HEK293 (cell line): Measurements from ENCODE around the gene BLOC1S6.

Experiments used
- ATF2 ChIP-seq: fragments of 450-650 bp; formaldehyde crosslinking; IDR thresholded peaks from 2 replicates; pipeline ENCODE4 v1.5.1; 2016; ENCODE audit warnings: missing biosample characterization, missing genetic modification characterization, low read depth
- MYNN ChIP-seq: fragments of 450-650 bp; formaldehyde crosslinking; IDR thresholded peaks from 2 replicates; pipeline ENCODE4 v1.5.1; 2016; ENCODE audit warnings: missing biosample characterization, missing genetic modification characterization, borderline replicate concordance
- PRDM1 ChIP-seq: fragments of 450-650 bp; formaldehyde crosslinking; IDR thresholded peaks from 2 replicates; pipeline ENCODE4; 2016; ENCODE audit warnings: missing biosample characterization, missing genetic modification characterization
- PRDM2 ChIP-seq: fragments of 450-650 bp; formaldehyde crosslinking; IDR thresholded peaks from 2 replicates; pipeline ENCODE4 v1.5.1; 2016; ENCODE audit warnings: missing biosample characterization, missing genetic modification characterization, borderline replicate concordance
- REPIN1 ChIP-seq: fragments of 450-650 bp; formaldehyde crosslinking; IDR thresholded peaks from 2 replicates; pipeline ENCODE4 v1.5.1; 2017; ENCODE audit warnings: missing biosample characterization, missing genetic modification characterization, low read depth
- SP2 ChIP-seq: fragments of 450-650 bp; formaldehyde crosslinking; IDR thresholded peaks from 2 replicates; pipeline ENCODE4 v1.5.1; 2016; ENCODE audit warnings: missing biosample characterization, missing genetic modification characterization
- ZBTB20 ChIP-seq: fragments of 450-650 bp; formaldehyde crosslinking; IDR thresholded peaks from 2 replicates; pipeline ENCODE4 v1.5.1; 2016; ENCODE audit warnings: missing biosample characterization, missing genetic modification characterization
- ZBTB26 ChIP-seq: fragments of 450-650 bp; formaldehyde crosslinking; optimal IDR thresholded peaks from 2 replicates; pipeline ENCODE3; 2016; ENCODE audit warnings: missing biosample characterization, mild to moderate bottlenecking, missing genetic modification characterization
- ZFP3 ChIP-seq: fragments of 450-650 bp; formaldehyde crosslinking; IDR thresholded peaks from 2 replicates; pipeline ENCODE4 v1.5.1; 2016; ENCODE audit warnings: low read depth, missing biosample characterization, missing genetic modification characterization
- ZNF157 ChIP-seq: fragments of 450-650 bp; formaldehyde crosslinking; IDR thresholded peaks from 2 replicates; pipeline ENCODE4 v1.5.1; 2016; ENCODE audit warnings: missing biosample characterization, missing genetic modification characterization
- ZNF18 ChIP-seq: fragments of 450-650 bp; formaldehyde crosslinking; IDR thresholded peaks from 2 replicates; pipeline ENCODE4 v1.5.1; 2016; ENCODE audit warnings: missing biosample characterization, missing genetic modification characterization
- ZNF248 ChIP-seq: fragments of 450-650 bp; formaldehyde crosslinking; IDR thresholded peaks from 2 replicates; pipeline ENCODE4 v1.5.1; 2017; ENCODE audit warnings: missing biosample characterization, missing genetic modification characterization
- ZNF266 ChIP-seq: fragments of 450-650 bp; formaldehyde crosslinking; IDR thresholded peaks from 2 replicates; pipeline ENCODE4 v1.5.1; 2016; ENCODE audit warnings: missing biosample characterization, missing genetic modification characterization, low read depth
- ZNF274 ChIP-seq, 2 experiments: fragments of 200-500 bp in 1 of 2; fragments of 450-650 bp in 1 of 2; sonication (Bioruptor generic) in 1 of 2; formaldehyde crosslinking in 1 of 2; IDR thresholded peaks; 2 replicates each; pipeline versions ENCODE4 v1.5.1 to v1.6.1; 2014 to 2016; ENCODE audit warnings: borderline replicate concordance in 1 of 2, inconsistent platforms in 1 of 2, low read length in 1 of 2, missing biosample characterization in 1 of 2, missing genetic modification characterization in 1 of 2
- ZNF280D ChIP-seq: fragments of 450-650 bp; formaldehyde crosslinking; IDR thresholded peaks from 2 replicates; pipeline ENCODE4 v1.5.1; 2016; ENCODE audit warnings: missing biosample characterization, missing genetic modification characterization
- ZNF398 ChIP-seq: fragments of 450-650 bp; formaldehyde crosslinking; IDR thresholded peaks from 2 replicates; pipeline ENCODE4 v1.5.1; 2017; ENCODE audit warnings: missing biosample characterization, missing genetic modification characterization
- ZNF416 ChIP-seq: fragments of 450-650 bp; formaldehyde crosslinking; IDR thresholded peaks from 2 replicates; pipeline ENCODE4 v1.5.1; 2016; ENCODE audit warnings: missing biosample characterization, missing genetic modification characterization
- ZNF514 ChIP-seq: fragments of 450-650 bp; formaldehyde crosslinking; IDR thresholded peaks from 2 replicates; pipeline ENCODE4 v1.5.1; 2016; ENCODE audit warnings: missing biosample characterization, missing genetic modification characterization
- ZNF677 ChIP-seq: fragments of 450-650 bp; IDR thresholded peaks from 2 replicates; pipeline ENCODE4 v1.5.0; 2018; ENCODE audit warnings: missing biosample characterization, mild to moderate bottlenecking, missing genetic modification characterization, moderate library complexity
- ZNF692 ChIP-seq: fragments of 450-650 bp; formaldehyde crosslinking; IDR thresholded peaks from 2 replicates; pipeline ENCODE4 v1.5.1; 2016; ENCODE audit warnings: missing biosample characterization, missing genetic modification characterization
- ZNF843 ChIP-seq: fragments of 450-650 bp; formaldehyde crosslinking; IDR thresholded peaks from 2 replicates; pipeline ENCODE4 v1.5.1; 2016; ENCODE audit warnings: missing biosample characterization, missing genetic modification characterization

The BLOC1S6 gene

GRCh38 chr15:45634432-45635190 lies 47.4 kb downstream of the BLOC1S6 start, which contains the start of gene SQOR (continued):
- TF ChIP-seq MYNN (no peak), SP2 (tag by site-specific recombination) (peak; percentile 77), ZNF274 (IDR thresholded peaks at IDR 0.05; ENCODE audit: low read length) (no peak), ZNF274 (tag by site-specific recombination; IDR thresholded peaks at IDR 0.05; ENCODE audit: borderline replicate concordance) (no peak), ZNF692 (tag by site-specific recombination) (no peak), ZNF18 (peak; percentile 96), PRDM1 (tag by site-specific recombination) (no peak), ZNF248 (tag by site-specific recombination) (no peak), ZBTB26 (peak; percentile 71), ZFP3 (tag by site-specific recombination) (no peak), ZNF398 (tag by site-specific recombination) (no peak), PRDM2 (tag by site-specific recombination) (no peak), ZNF157 (no peak), ZNF416 (tag by site-specific recombination) (no peak), ZNF514 (tag by site-specific recombination) (no peak), ATF2 (tag by site-specific recombination) (no peak), ZNF677 (tag by site-specific recombination) (no peak), ZNF266 (no peak), ZNF843 (no peak), REPIN1 (no peak), ZBTB20 (tag by site-specific recombination) (peak; percentile 91), ZNF280D (tag by site-specific recombination) (no peak)
- TF ChIP-seq, all 188 proteins: peak for 37
